ENCODE data around the gene COL13A1.

DNA sequence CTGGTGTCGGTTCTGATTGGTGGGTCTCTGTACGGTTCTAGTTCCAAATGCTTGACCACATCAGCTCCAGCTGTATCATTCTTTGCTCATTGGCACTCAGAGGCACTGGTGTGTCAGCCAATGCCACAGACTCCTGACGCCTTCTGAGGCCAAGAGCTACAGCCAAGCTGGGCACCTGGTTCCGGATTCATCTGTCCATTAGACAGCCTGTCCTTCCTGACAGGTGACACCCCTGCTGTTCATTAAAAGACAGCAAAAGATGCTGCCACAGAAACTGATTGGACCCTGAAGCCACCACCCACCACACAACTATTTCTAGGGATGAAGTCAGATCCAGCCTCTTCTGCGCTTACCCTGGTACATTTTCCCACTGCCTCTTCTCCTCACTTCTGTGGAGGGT, 35.6 kb downstream of the COL13A1 start:
- TF ChIP-seq, protein P1, sequence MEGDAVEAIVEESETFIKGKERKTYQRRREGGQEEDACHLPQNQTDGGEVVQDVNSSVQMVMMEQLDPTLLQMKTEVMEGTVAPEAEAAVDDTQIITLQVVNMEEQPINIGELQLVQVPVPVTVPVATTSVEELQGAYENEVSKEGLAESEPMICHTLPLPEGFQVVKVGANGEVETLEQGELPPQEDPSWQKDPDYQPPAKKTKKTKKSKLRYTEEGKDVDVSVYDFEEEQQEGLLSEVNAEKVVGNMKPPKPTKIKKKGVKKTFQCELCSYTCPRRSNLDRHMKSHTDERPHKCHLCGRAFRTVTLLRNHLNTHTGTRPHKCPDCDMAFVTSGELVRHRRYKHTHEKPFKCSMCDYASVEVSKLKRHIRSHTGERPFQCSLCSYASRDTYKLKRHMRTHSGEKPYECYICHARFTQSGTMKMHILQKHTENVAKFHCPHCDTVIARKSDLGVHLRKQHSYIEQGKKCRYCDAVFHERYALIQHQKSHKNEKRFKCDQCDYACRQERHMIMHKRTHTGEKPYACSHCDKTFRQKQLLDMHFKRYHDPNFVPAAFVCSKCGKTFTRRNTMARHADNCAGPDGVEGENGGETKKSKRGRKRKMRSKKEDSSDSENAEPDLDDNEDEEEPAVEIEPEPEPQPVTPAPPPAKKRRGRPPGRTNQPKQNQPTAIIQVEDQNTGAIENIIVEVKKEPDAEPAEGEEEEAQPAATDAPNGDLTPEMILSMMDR (IDR thresholded peaks at IDR 0.05): no peak
- no peak for TF ChIP-seq POLR2A (IDR thresholded peaks at IDR 0.05)

All from esophagus squamous epithelium (tissue), 4 donors.